OCI-LY1 (cell line): ENCODE data around the gene PATJ.
"Not testable (repeated sequence)": the region's sequence is repeated elsewhere in the genome, so short reads cannot be mapped to it uniquely, and the experiment has no call there.

ENCODE experiments used
- H2AFZ ChIP-seq: fragments of 200-600 bp; sonication (generic), shearing (Covaris generic); 2 replicates; pipeline ENCODE4 v1.6.0; 2014; ENCODE audit warnings: antibody characterized with exemption, mild to moderate bottlenecking, low read length
- H3F3A ChIP-seq: fragments of 200-600 bp; sonication (generic), shearing (Covaris generic); 2 replicates; pipeline ENCODE4 v1.6.0; 2014; ENCODE audit warnings: mild to moderate bottlenecking, antibody characterized with exemption, low read length, moderate library complexity; ENCODE audit not compliant: insufficient read depth
- H3K27ac ChIP-seq: fragments of 200-600 bp; sonication (generic); 2 replicates; pipeline ENCODE4 v1.5.1; 2014; ENCODE audit warnings: low read length, mixed run types, mild to moderate bottlenecking, low read depth; ENCODE audit not compliant: poor library complexity, severe bottlenecking
- H3K27me3 ChIP-seq: fragments of 200-600 bp; sonication (generic); 2 replicates; pipeline ENCODE4 v1.6.0; 2014; ENCODE audit warnings: antibody characterized with exemption, mild to moderate bottlenecking, low read length, moderate library complexity; ENCODE audit not compliant: insufficient read depth
- H3K36me3 ChIP-seq: fragments of 200-600 bp; sonication (generic); 2 replicates; pipeline ENCODE4 v1.6.1; 2014; ENCODE audit warnings: mild to moderate bottlenecking, antibody characterized with exemption, low read length, moderate library complexity, mixed read lengths; ENCODE audit not compliant: insufficient read depth
- H3K4me1 ChIP-seq: fragments of 200-600 bp; sonication (generic); 2 replicates; pipeline ENCODE4 v1.5.1; 2014; ENCODE audit warnings: mild to moderate bottlenecking, low read length, moderate library complexity; ENCODE audit not compliant: insufficient read depth, severe bottlenecking
- H3K4me2 ChIP-seq: fragments of 200-600 bp; sonication (generic), shearing (Covaris generic); 2 replicates; pipeline ENCODE4 v1.6.1; 2014; ENCODE audit warnings: low read length
- H3K4me3 ChIP-seq: fragments of 200-600 bp; sonication (generic); 2 replicates; pipeline ENCODE4 v1.5.1; 2014; ENCODE audit warnings: low read length, low read depth, mild to moderate bottlenecking, mixed read lengths; ENCODE audit not compliant: poor library complexity, severe bottlenecking
- H3K79me2 ChIP-seq: fragments of 200-600 bp; shearing (Covaris generic); 2 replicates; pipeline ENCODE4 v1.6.1; 2016; ENCODE audit warnings: mixed run types, low read length, mixed read lengths; ENCODE audit not compliant: insufficient read depth
- H3K9ac ChIP-seq: fragments of 200-600 bp; sonication (generic), shearing (Covaris generic); 2 replicates; pipeline ENCODE4 v1.6.1; 2014; ENCODE audit warnings: mild to moderate bottlenecking, low read length, mixed read lengths
- H3K9me2 ChIP-seq: fragments of 200-600 bp; sonication (generic), shearing (Covaris generic); 2 replicates; pipeline ENCODE4 v1.6.1; 2014; ENCODE audit warnings: low read depth, mild to moderate bottlenecking, low read length, mixed read lengths
- H3K9me3 ChIP-seq: fragments of 200-600 bp; shearing (Covaris generic); 2 replicates; pipeline ENCODE4 v1.6.1; 2014; ENCODE audit warnings: low read length, mixed read lengths
- H4K20me1 ChIP-seq: fragments of 200-600 bp; sonication (generic), shearing (Covaris generic); 2 replicates; pipeline ENCODE4 v1.6.0; 2016; ENCODE audit warnings: mild to moderate bottlenecking, low read length; ENCODE audit not compliant: insufficient read depth
- CTCF ChIP-seq: fragments of 200-600 bp; sonication (generic), shearing (Covaris generic); IDR thresholded peaks from 2 replicates; pipeline ENCODE4 v1.5.1; 2017; ENCODE audit warnings: mild to moderate bottlenecking, antibody characterized with exemption, low read length, moderate library complexity, mixed read lengths
- EZH2 ChIP-seq: fragments of 200-600 bp; sonication (generic), shearing (Covaris generic); IDR thresholded peaks from 2 replicates; pipeline ENCODE4 v1.8.0; 2017; ENCODE audit warnings: borderline replicate concordance, mixed run types, mild to moderate bottlenecking, antibody characterized with exemption, low read length, moderate library complexity, mixed read lengths

Gene PATJ

GRCh38 chr1:62218604-62219003, 476.3 kb downstream of the PATJ start:
- Histone ChIP-seq H3K36me3 (no peaks in the 10 kb centered on the region), H4K20me1 (no peaks in the 10 kb centered on the region)

GRCh38 chr1:62220456-62220855, 478.2 kb downstream of the PATJ start:
- H3K27ac ChIP-seq, H3K79me2 ChIP-seq, H3K4me2 ChIP-seq, H3K4me3 ChIP-seq, H3K27me3 ChIP-seq, H4K20me1 ChIP-seq, H2AFZ ChIP-seq, H3K36me3 ChIP-seq, H3K9ac ChIP-seq, H3K4me1 ChIP-seq, H3K9me3 ChIP-seq, H3F3A ChIP-seq, H3K9me2 ChIP-seq: not testable (repeated sequence)

More at GRCh38 chr1:62218604-62219003, 476.3 kb downstream of the PATJ start:
- Histone ChIP-seq H3K27ac (no peak overlapping the region), H3K4me2 (no peak overlapping the region), H3K9me2 (no peaks in the 10 kb centered on the region), H3F3A (no peaks in the 10 kb centered on the region), H3K9me3 (no peaks in the 10 kb centered on the region), H2AFZ (no peak overlapping the region), H3K27me3 (no peaks in the 10 kb centered on the region), H3K4me3 (no peak overlapping the region), H3K79me2 (no peaks in the 10 kb centered on the region), H3K9ac (no peak overlapping the region), H3K4me1 (no peaks in the 10 kb centered on the region)
- TF ChIP-seq EZH2, result no peak
- no peak for TF ChIP-seq CTCF

DNA sequence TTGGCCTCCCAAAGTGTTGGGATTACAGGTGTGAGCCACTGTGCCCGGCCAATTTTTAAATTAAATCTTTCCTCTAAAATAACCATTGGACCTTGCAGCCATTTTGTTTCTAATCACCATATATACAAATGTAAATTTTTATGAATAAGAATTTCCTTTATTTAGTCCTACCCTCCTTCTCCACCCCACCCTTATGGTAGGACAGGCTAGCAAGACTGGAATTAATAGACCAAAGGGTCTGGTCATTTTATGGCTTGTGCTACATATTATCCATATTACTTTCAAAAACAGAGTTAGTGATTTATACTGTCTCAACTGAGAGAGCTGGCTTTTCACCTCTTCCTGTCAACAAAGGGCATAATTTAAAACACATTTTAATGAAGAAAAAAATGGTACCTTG, 478.9 kb downstream of the PATJ start:
- H3K4me3 ChIP-seq, result no peak overlapping the region

More for the DNA sequence above, 478.9 kb downstream of the PATJ start:
- Histone ChIP-seq H3K9ac (no peak overlapping the region), H3K27me3 (no peaks in the 10 kb centered on the region), H3K9me2 (no peaks in the 10 kb centered on the region), H3K27ac (no peak overlapping the region), H3K4me2 (no peak overlapping the region), H2AFZ (no peak overlapping the region), H3F3A (no peaks in the 10 kb centered on the region), H3K79me2 (no peaks in the 10 kb centered on the region), H3K9me3 (no peaks in the 10 kb centered on the region), H3K4me1 (no peaks in the 10 kb centered on the region), H4K20me1 (no peaks in the 10 kb centered on the region), H3K36me3 (no peaks in the 10 kb centered on the region)
- TF ChIP-seq CTCF, result no peak
- TF ChIP-seq EZH2, result no peak
